ENCODE results near the gene HACD3. TPM values are rescaled to one million over a fixed set of nuclear protein-coding genes. Genes with fewer than 3 reads are reported as not detected.
"Not testable (repeated sequence)": the region's sequence is repeated elsewhere in the genome, so short reads cannot be mapped to it uniquely, and the experiment has no call there.

Gene HACD3
- total and polyA plus RNA-seq, 7 donors = 3.7 to 8.8 (median 6.5) TPM

GRCh38 chr15:65610871-65611718, 80.8 kb downstream of the HACD3 start, which contains the start of gene INTS14:
TSS of gene INTS14 (minus strand) at chr15:65611131. CDS start at chr15:65607380, 3,751 bp downstream.
- peak within 1 kb of the TSS; percentile 96 for H3K27ac ChIP-seq
- ATAC-seq (peak; percentile 97 to 99 (median 98)), DNase-seq (peak; percentile 99)
- peak; percentile 63 for TF ChIP-seq CTCF (IDR thresholded peaks at IDR 0.05)
- intact Hi-C loops (cut with DNase I) = no loop called here
- WGBS, 3 donors = 0 to 1% (median 1%) methylated on average over 59 to 64 of the region's 64 CpGs
- H3K4me1 ChIP-seq = peaks cover 17% of the 10 kb centered on the region
- H3K36me3 ChIP-seq (ENCODE audit: insufficient read depth in 1 of 2, low read depth in 1 of 2) = peaks cover 0 to 6% of the 10 kb centered on the region in 2 donors
- no peaks in the 10 kb centered on the region for H3K27me3 ChIP-seq (ENCODE audit: insufficient read depth in 3 of 3, low read length in 2 of 3)
- H3K4me3 ChIP-seq = peak within 1 kb of the TSS; percentile 91
- no peaks in the 10 kb centered on the region for H3K9me3 ChIP-seq

- DNase-seq (no peak), ATAC-seq (no peak)
- no peaks in the 10 kb centered on the region for H3K9me3 ChIP-seq
- WGBS, 3 donors = 79 to 86% (median 82%) methylated on average over 5 of the region's 5 CpGs
- TF ChIP-seq CTCF (IDR thresholded peaks at IDR 0.05) = no peak
- no peaks in the 10 kb centered on the region for H3K27me3 ChIP-seq (ENCODE audit: insufficient read depth in 3 of 3, low read length in 2 of 3)
- H3K36me3 ChIP-seq (ENCODE audit: insufficient read depth in 1 of 2, low read depth in 1 of 2) = peaks cover 0 to under 1% of the 10 kb centered on the region in 2 donors
- intact Hi-C loops (cut with DNase I) = no loop called here
- peak overlapping the region; percentile 91 for H3K4me3 ChIP-seq
- H3K4me1 ChIP-seq = peaks cover 17% of the 10 kb centered on the region
- H3K27ac ChIP-seq = peak overlapping the region; percentile 96
Measured at GRCh38 chr15:65611888-65612615, 81.8 kb downstream of the HACD3 start.

- Histone ChIP-seq H3K4me3 (no peak overlapping the region), H3K27me3 (ENCODE audit: insufficient read depth in 3 of 3, low read length in 2 of 3) (no peaks in the 10 kb centered on the region), H3K9me3 (no peaks in the 10 kb centered on the region), H3K4me1 (peaks cover 17% of the 10 kb centered on the region), H3K36me3 (ENCODE audit: insufficient read depth in 1 of 2, low read depth in 1 of 2) (no peaks in the 10 kb centered on the region), H3K27ac (peak overlapping the region; percentile 96)
- intact Hi-C loops (cut with DNase I) = no loop called here
- ATAC-seq = peak; percentile 36 to 63 (median 55)
- TF ChIP-seq CTCF (IDR thresholded peaks at IDR 0.05) = no peak
- WGBS, 3 donors = 24 to 36% (median 28%) methylated on average over 2 of the region's 2 CpGs
- no peak for DNase-seq
Measured at GRCh38 chr15:65612616-65612946, 82.3 kb downstream of the HACD3 start.

GRCh38 chr15:65612949-65613744, 82.9 kb downstream of the HACD3 start:
- TF ChIP-seq CTCF (IDR thresholded peaks at IDR 0.05) = no peak
- H3K4me1 ChIP-seq = peaks cover 17% of the 10 kb centered on the region
- H3K36me3 ChIP-seq (ENCODE audit: insufficient read depth in 1 of 2, low read depth in 1 of 2) = no peaks in the 10 kb centered on the region
- no peak for DNase-seq
- H3K4me3 ChIP-seq = no peak overlapping the region
- H3K27ac ChIP-seq = peak overlapping the region; percentile 96
- intact Hi-C loops (cut with DNase I) = no loop called here
- no peaks in the 10 kb centered on the region for H3K9me3 ChIP-seq
- 77 to 81% (median 81%) methylated on average over 6 of the region's 6 CpGs for WGBS, 3 donors
- no peaks in the 10 kb centered on the region for H3K27me3 ChIP-seq (ENCODE audit: insufficient read depth in 3 of 3, low read length in 2 of 3)
- ATAC-seq = no peak

- H3K4me3 ChIP-seq; DNase-seq; ATAC-seq; intact Hi-C loops (cut with DNase I); H3K4me1 ChIP-seq; H3K36me3 ChIP-seq (ENCODE audit: insufficient read depth in 1 of 2, low read depth in 1 of 2); H3K27ac ChIP-seq; H3K27me3 ChIP-seq (ENCODE audit: insufficient read depth in 3 of 3, low read length in 2 of 3); H3K9me3 ChIP-seq: not testable (repeated sequence)
- 89 to 100% (median 100%) methylated on average over 1 of the region's 1 CpG for WGBS, 3 donors
Measured at GRCh38 chr15:65615887-65616286, 85.6 kb downstream of the HACD3 start.

All from psoas muscle (tissue), 8 donors.